GM12878 (cell line): ENCODE results near the gene FZD8. TPM values are rescaled to one million over a fixed set of nuclear protein-coding genes. Genes with fewer than 3 reads are reported as not detected.

Experiments
- ATAC-seq: fragments of 200-7000 bp; cut with Tn5 transposase; 3 replicates; pipeline ENCODE4 v1.9.1; 2020; ENCODE audit warnings: mild to moderate bottlenecking, moderate library complexity
- BruUV-seq: library from RNA; stranded (reverse); fragments of 400-500 nt; replicated peaks from 2 replicates; lab custom pipeline; 2021; lab: Mats Ljungman, UMichigan
- CTCF ChIA-PET: fragments of 300-600 bp; sonication (Branson Sonifier 250); formaldehyde crosslinking; extraction: SDS; loops from one replicate; lab custom pipeline; 2021; ENCODE audit warnings: inconsistent platforms; lab: Yijun Ruan, JAX
- POLR2A ChIA-PET: fragments of 350-600 bp; formaldehyde crosslinking; extraction: SDS; loops from one replicate; lab custom pipeline; 2021; ENCODE audit warnings: inconsistent platforms; lab: Charles Lee
- RAD21 ChIA-PET: fragments of 300-600 bp; sonication (Branson Sonifier 250); formaldehyde crosslinking; loops from one replicate; lab custom pipeline; 2023; ENCODE audit warnings: antibody characterized with exemption; ENCODE audit not compliant: unreplicated experiment; lab: Charles Lee
- SMC1A ChIA-PET: fragments of 300-600 bp; sonication (Branson Sonifier 250); formaldehyde crosslinking; loops from one replicate; lab custom pipeline; 2023; ENCODE audit not compliant: unreplicated experiment, uncharacterized antibody; lab: Charles Lee
- DNase-seq: peaks from one replicate; pipeline ENCODE4 v3.0.0-alpha.2; 2011; ENCODE audit warnings: low read depth, low spot score
- FAIRE-seq: peaks from 3 replicates; lab custom pipeline; 2011; peaks lifted over from hg19 to GRCh38; lab: Jason Lieb, UNC
- H2AFZ ChIP-seq: 2 replicates; pipeline ENCODE4 v1.6.0; 2011; ENCODE audit warnings: low read depth, low read length, control low read depth; ENCODE audit not compliant: control insufficient read depth
- H3K27ac ChIP-seq: 2 replicates; pipeline ENCODE4 v1.5.1; 2011; ENCODE audit warnings: control low read depth; ENCODE audit not compliant: control insufficient read depth, insufficient read depth
- H3K27me3 ChIP-seq, 2 experiments: replicated peaks in 1 of 2; 2 replicates each; pipeline versions ENCODE4 v1.6.0 to v1.6.1; 2011; ENCODE audit warnings: low read length in 1 of 2; ENCODE audit not compliant: control insufficient read depth in 2 of 2, insufficient read depth in 2 of 2
- H3K36me3 ChIP-seq, 2 experiments: 2 replicates each; pipeline ENCODE4 v1.5.1; 2011; ENCODE audit warnings: low read length in 1 of 2; ENCODE audit not compliant: control insufficient read depth in 2 of 2, insufficient read depth in 2 of 2
- H3K4me1 ChIP-seq: 2 replicates; pipeline ENCODE4 v1.6.1; 2011; ENCODE audit warnings: mild to moderate bottlenecking, low read length, moderate library complexity, mixed read lengths; ENCODE audit not compliant: control insufficient read depth, insufficient read depth
- H3K4me2 ChIP-seq: 2 replicates; pipeline ENCODE4 v1.6.0; 2011; ENCODE audit warnings: control low read depth; ENCODE audit not compliant: control insufficient read depth, insufficient read depth
- H3K4me3 ChIP-seq: fragments of 200-600 bp; sonication (generic); 2 replicates; pipeline ENCODE4 v1.5.1; 2016
- H3K79me2 ChIP-seq: 2 replicates; pipeline ENCODE4 v1.6.0; 2011; ENCODE audit warnings: low read length; ENCODE audit not compliant: control insufficient read depth, insufficient read depth
- H3K9ac ChIP-seq: 2 replicates; pipeline ENCODE4 v1.8.0; 2011; ENCODE audit warnings: low read length, control low read depth, mixed read lengths; ENCODE audit not compliant: control insufficient read depth, insufficient read depth
- H3K9me3 ChIP-seq: replicated peaks from 3 replicates; pipeline ENCODE4 v1.5.1; 2011; ENCODE audit warnings: mild to moderate bottlenecking, low read length; ENCODE audit not compliant: control insufficient read depth, insufficient read depth
- H4K20me1 ChIP-seq: 2 replicates; pipeline ENCODE4 v1.6.0; 2011; ENCODE audit not compliant: control insufficient read depth, insufficient read depth
- CHD1 ChIP-seq: IDR thresholded peaks from 2 replicates; pipeline ENCODE4 v1.6.1; 2012; ENCODE audit warnings: low read depth, low read length, improper control_type of control experiment
- CREB1 ChIP-seq: IDR thresholded peaks from 2 replicates; pipeline ENCODE4 v1.6.1; 2012; ENCODE audit warnings: low read depth, mild to moderate bottlenecking, inconsistent platforms
- GATAD2B ChIP-seq: fragments of 450-650 bp; conservative IDR thresholded peaks from 2 replicates; pipeline ENCODE4 v1.6.1; 2017; ENCODE audit warnings: low read depth, mild to moderate bottlenecking, moderate library complexity
- HDAC2 ChIP-seq: fragments of 200-600 bp; sonication (generic); IDR thresholded peaks from 2 replicates; pipeline ENCODE4 v1.6.1; 2017
- JUNB ChIP-seq: IDR thresholded peaks from 2 replicates; pipeline ENCODE4 v1.6.1; 2016; ENCODE audit warnings: antibody characterized with exemption, mild to moderate bottlenecking
- MYC ChIP-seq: IDR thresholded peaks from 2 replicates; pipeline ENCODE4 v1.6.1; 2011; ENCODE audit warnings: mild to moderate bottlenecking, low read length, moderate library complexity, inconsistent platforms; ENCODE audit not compliant: insufficient read depth, insufficient replicate concordance, insufficient read length, severe bottlenecking
- POLR2AphosphoS5 ChIP-seq: IDR thresholded peaks from 2 replicates; pipeline ENCODE4 v1.6.1; 2011; ENCODE audit warnings: mild to moderate bottlenecking, low read length, inconsistent platforms
- TBL1XR1 ChIP-seq: IDR thresholded peaks from 2 replicates; pipeline ENCODE4 v1.6.1; 2012; ENCODE audit warnings: low read depth, low read length, improper control_type of control experiment
- ZNF217 ChIP-seq: fragments of 450-650 bp; IDR thresholded peaks from 2 replicates; pipeline ENCODE4 v1.6.1; 2017; ENCODE audit warnings: antibody characterized with exemption, mild to moderate bottlenecking
- ZNF274 ChIP-seq: IDR thresholded peaks from one replicate; pipeline ENCODE4 v1.8.0; 2011; ENCODE audit not compliant: insufficient read length, insufficient read depth
- in situ Hi-C: fragments of 300-500 bp; cut with MboI; formaldehyde crosslinking; loops from 9 replicates; pipeline ENCODE4 v1.14.3; 2018; ENCODE audit warnings: mixed read lengths
- intact Hi-C: fragments of 100-400 bp; cut with micrococcal nuclease; formaldehyde crosslinking; loops from one replicate; pipeline ENCODE4 v1.14.2; 2022; ENCODE audit not compliant: unreplicated experiment
- polyA plus RNA-seq, 11 experiments: library from polyadenylated mRNA; depleted of rRNA in 4 of 11; unstranded in 6 of 11; stranded (reverse) in 5 of 11; fragments of >200 nt; fragmentation: Nextera tagmentation in 4 of 11; fragmentation: Illumina TruSeq in 1 of 11; extraction: Ambion mirVana in 4 of 11; extraction: Trizol in 1 of 11; gene quantifications; 1 replicate in 1 of 11; 2 replicates in 10 of 11; pipeline versions ENCODE4 v1.2.1 to v1.2.3, GENCODE V29; 2011 to 2016; ENCODE audit warnings: inconsistent platforms in 2 of 11, missing spikeins in 2 of 11, low read depth in 1 of 11
- total RNA-seq, 4 experiments: library from RNA; depleted of rRNA in 3 of 4; stranded (reverse); fragments of >200 nt in 3 of 4; fragmentation: Illumina TruSeq in 1 of 4; extraction: Trizol in 1 of 4; gene quantifications; 2 replicates each; pipeline versions ENCODE4 v1.2.1 to v1.2.3, GENCODE V29; 2013 to 2021
- TF ChIP-seq, protein P1 (sequence below): fragments of 450-650 bp; IDR thresholded peaks from 2 replicates; pipeline ENCODE4 v1.6.1; 2017; ENCODE audit warnings: antibody characterized with exemption, mild to moderate bottlenecking, moderate library complexity

FZD8 gene
- total and polyA plus RNA-seq, 10 of the 15 experiments (the other 5 are each of a cell fraction or from before 2014, with no cell fraction given), result 0.03 to 0.72 (median 0.10) TPM; not detected in 3

DNA sequence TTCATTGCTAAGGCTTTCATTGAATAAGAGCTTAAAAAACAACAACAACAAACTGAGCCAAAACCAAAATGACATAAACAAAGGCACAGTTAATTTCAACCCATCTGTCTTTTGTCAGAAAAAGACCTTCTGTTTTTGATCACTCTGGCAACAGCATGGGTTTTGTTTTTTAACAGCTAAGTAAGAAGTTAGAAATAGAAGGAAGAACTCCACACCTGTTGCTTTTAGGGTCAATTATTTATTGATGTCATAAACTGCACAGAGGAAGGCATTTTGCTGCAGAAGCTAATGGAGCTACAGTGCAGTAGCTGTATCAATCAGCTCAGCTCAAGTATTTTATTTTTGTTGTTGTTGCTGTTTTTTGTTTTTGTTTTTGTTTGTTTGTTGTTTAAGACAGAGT lies 53.3 kb downstream of the FZD8 start:
- ATAC-seq, result no peak
- no peaks in the 10 kb centered on the region for H4K20me1 ChIP-seq
- ChIA-PET CTCF (interaction anchor here (0.9 to 1.4 kb wide), 2 partner anchors 8 to 46 kb away, joined by 3 read pairs; no protein-coding TSS in a partner anchor), POLR2A (no interaction called here), RAD21 (no interaction called here), SMC1A (interaction anchor here (0.9 kb wide), 1 partner anchor 45 kb away, joined by 4 read pairs; no protein-coding TSS in a partner anchor)
- no peaks in the 10 kb centered on the region; a peak in 1 of 4 replicates for H3K27me3 ChIP-seq
- intact Hi-C loops, result no loop called here
- no peak overlapping the region for H3K27ac ChIP-seq
- no peaks in the 10 kb centered on the region for H3K36me3 ChIP-seq
- no peaks in the 10 kb centered on the region for H3K79me2 ChIP-seq
- H3K9ac ChIP-seq, result no peak overlapping the region
- H3K4me2 ChIP-seq, result no peak overlapping the region
- BruUV-seq, result no TSS peak
- H3K4me3 ChIP-seq, result no peak overlapping the region
- TF ChIP-seq POLR2AphosphoS5 (no peak), HDAC2 (no peak), ZNF274 (no peak), TBL1XR1 (no peak), ZNF217 (no peak), JUNB (no peak), CHD1 (no peak), GATAD2B (no peak), CREB1 (no peak), MYC (no peak)
- TF ChIP-seq, protein P1, sequence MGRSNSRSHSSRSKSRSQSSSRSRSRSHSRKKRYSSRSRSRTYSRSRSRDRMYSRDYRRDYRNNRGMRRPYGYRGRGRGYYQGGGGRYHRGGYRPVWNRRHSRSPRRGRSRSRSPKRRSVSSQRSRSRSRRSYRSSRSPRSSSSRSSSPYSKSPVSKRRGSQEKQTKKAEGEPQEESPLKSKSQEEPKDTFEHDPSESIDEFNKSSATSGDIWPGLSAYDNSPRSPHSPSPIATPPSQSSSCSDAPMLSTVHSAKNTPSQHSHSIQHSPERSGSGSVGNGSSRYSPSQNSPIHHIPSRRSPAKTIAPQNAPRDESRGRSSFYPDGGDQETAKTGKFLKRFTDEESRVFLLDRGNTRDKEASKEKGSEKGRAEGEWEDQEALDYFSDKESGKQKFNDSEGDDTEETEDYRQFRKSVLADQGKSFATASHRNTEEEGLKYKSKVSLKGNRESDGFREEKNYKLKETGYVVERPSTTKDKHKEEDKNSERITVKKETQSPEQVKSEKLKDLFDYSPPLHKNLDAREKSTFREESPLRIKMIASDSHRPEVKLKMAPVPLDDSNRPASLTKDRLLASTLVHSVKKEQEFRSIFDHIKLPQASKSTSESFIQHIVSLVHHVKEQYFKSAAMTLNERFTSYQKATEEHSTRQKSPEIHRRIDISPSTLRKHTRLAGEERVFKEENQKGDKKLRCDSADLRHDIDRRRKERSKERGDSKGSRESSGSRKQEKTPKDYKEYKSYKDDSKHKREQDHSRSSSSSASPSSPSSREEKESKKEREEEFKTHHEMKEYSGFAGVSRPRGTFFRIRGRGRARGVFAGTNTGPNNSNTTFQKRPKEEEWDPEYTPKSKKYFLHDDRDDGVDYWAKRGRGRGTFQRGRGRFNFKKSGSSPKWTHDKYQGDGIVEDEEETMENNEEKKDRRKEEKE, result no peak
- TF ChIP-seq, all 136 proteins: peak for 0
- DNase-seq, result no peak
- Histone ChIP-seq H2AFZ (no peak overlapping the region), H3K4me1 (no peaks in the 10 kb centered on the region), H3K9me3 (no peaks in the 10 kb centered on the region)
- FAIRE-seq, result no peak
- in situ Hi-C loops, result no loop called here

Other genes with a start within 250 kb of the FZD8 start
- not detected in 2 replicates for gene GJD4, start 37.0 kb downstream of the FZD8 start, total RNA-seq (2014; rRNA removed)
- gene GJD4, start 37.0 kb downstream of the FZD8 start, total RNA-seq (2014; rRNA removed; fragmentation: Illumina TruSeq; extraction: Trizol), result not detected in 2 replicates
- not detected in 2 replicates for gene GJD4, start 37.0 kb downstream of the FZD8 start, total RNA-seq (2021)
- gene GJD4, start 37.0 kb downstream of the FZD8 start, polyA plus RNA-seq (2011; rRNA removed), result not detected in 2 replicates
- not detected in 2 replicates for gene GJD4, start 37.0 kb downstream of the FZD8 start, polyA plus RNA-seq (2014; fragmentation: Illumina TruSeq; extraction: Trizol)
- gene GJD4, start 37.0 kb downstream of the FZD8 start, polyA plus RNA-seq (2014; fragmentation: Nextera tagmentation; extraction: Ambion mirVana), result not detected
- gene GJD4, start 37.0 kb downstream of the FZD8 start, polyA plus RNA-seq (2014; rRNA removed), result not detected in 2 replicates
- gene GJD4, start 37.0 kb downstream of the FZD8 start, polyA plus RNA-seq (2016; fragmentation: Nextera tagmentation; extraction: Ambion mirVana), result not detected